BLaER1 (cell line): Measurements from ENCODE around the gene ARHGAP26.

Source experiments
- H3K27ac ChIP-seq: shearing (Covaris generic); formaldehyde crosslinking; 2 replicates; pipeline ENCODE4 v1.8.1; 2022
- H3K27me3 ChIP-seq: shearing (Covaris generic); formaldehyde crosslinking; 2 replicates; pipeline ENCODE4 v1.8.1; 2022
- H3K36me3 ChIP-seq: shearing (Covaris generic); formaldehyde crosslinking; 2 replicates; pipeline ENCODE4 v1.8.1; 2022
- H3K4me1 ChIP-seq: shearing (Covaris generic); formaldehyde crosslinking; 2 replicates; pipeline ENCODE4 v1.8.1; 2022
- H3K4me2 ChIP-seq: shearing (Covaris generic); formaldehyde crosslinking; 2 replicates; pipeline ENCODE4 v1.8.1; 2022
- H3K4me3 ChIP-seq: shearing (Covaris generic); formaldehyde crosslinking; 2 replicates; pipeline ENCODE4 v1.8.1; 2022
- H3K9ac ChIP-seq: shearing (Covaris generic); formaldehyde crosslinking; 2 replicates; pipeline ENCODE4 v1.8.1; 2022
- H3K9me3 ChIP-seq: shearing (Covaris generic); formaldehyde crosslinking; 2 replicates; pipeline ENCODE4 v1.8.1; 2022
- H4K20me1 ChIP-seq: shearing (Covaris generic); formaldehyde crosslinking; 2 replicates; pipeline ENCODE4 v1.8.1; 2022
- Cebpa-rat ChIP-seq: shearing (Covaris generic); IDR thresholded peaks from 2 replicates; pipeline ENCODE4 v1.8.1; 2022

ARHGAP26 gene

DNA sequence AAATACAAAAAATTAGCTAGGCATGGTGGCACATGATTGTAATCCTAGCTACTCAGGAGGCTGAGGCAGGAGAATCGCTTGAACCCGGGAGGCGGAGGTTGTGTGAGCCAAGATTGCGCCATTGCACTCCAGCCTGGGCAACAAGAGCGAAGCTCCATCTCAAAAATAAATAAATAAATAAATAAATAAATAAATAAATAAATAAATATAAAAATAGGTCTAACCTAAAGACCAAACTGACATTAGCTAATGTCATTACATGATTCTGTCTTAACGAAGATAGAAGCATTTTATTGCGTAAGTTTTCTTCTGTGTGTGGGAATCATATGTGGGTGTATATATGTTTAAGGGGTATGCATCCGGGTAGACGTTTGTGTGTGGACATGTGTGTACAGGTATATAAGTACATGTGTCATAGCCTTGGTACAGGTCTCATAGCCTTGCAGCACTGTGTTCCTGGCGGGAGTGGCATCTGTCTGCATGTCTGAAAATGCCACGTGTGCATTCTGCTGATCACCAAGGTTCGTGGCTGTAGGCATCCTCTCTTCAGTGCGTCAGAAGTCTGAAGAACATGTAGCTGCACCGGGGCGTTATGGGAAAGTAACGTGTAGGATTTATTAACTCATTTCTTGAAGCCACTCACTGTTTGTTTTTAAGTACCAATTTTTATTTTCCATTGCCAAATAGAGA, 335.2 kb downstream of the ARHGAP26 start:
- no peak overlapping the region for H3K4me3 ChIP-seq
- TF ChIP-seq Cebpa-rat, result no peak
- no peaks in the 10 kb centered on the region for H3K9me3 ChIP-seq
- H3K4me1 ChIP-seq, result peaks cover 18% of the 10 kb centered on the region
- H3K27ac ChIP-seq, result no peak overlapping the region
- no peaks in the 10 kb centered on the region for H3K27me3 ChIP-seq
- no peaks in the 10 kb centered on the region for H4K20me1 ChIP-seq
- H3K36me3 ChIP-seq, result no peaks in the 10 kb centered on the region
- no peak overlapping the region for H3K4me2 ChIP-seq
- no peak overlapping the region for H3K9ac ChIP-seq

DNA sequence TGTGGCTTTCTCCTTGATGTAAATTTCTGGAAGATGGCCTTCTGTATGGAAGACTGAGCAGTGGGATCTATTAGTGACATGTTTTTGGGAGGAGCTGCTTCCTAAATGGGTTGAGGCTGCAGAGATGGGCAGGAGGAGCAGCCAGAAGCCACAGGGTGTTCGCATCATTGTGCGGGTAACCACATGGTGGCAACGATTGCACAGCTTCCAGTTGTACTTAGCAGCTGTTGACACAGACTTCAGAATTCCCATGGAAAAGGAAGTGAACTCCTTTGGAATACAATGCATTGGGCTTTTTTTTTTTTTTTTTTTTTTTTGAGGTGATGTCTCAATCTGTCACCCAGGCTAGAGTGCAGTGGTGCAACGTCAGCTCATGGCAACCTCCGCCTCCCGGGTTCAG, 336.0 kb downstream of the ARHGAP26 start:
- Histone ChIP-seq H3K4me1 (peaks cover 10% of the 10 kb centered on the region), H3K9me3 (no peaks in the 10 kb centered on the region), H3K36me3 (no peaks in the 10 kb centered on the region), H3K9ac (no peak overlapping the region), H3K4me3 (no peak overlapping the region), H4K20me1 (no peaks in the 10 kb centered on the region), H3K4me2 (no peak overlapping the region), H3K27me3 (no peaks in the 10 kb centered on the region), H3K27ac (no peak overlapping the region)
- no peak for TF ChIP-seq Cebpa-rat

DNA sequence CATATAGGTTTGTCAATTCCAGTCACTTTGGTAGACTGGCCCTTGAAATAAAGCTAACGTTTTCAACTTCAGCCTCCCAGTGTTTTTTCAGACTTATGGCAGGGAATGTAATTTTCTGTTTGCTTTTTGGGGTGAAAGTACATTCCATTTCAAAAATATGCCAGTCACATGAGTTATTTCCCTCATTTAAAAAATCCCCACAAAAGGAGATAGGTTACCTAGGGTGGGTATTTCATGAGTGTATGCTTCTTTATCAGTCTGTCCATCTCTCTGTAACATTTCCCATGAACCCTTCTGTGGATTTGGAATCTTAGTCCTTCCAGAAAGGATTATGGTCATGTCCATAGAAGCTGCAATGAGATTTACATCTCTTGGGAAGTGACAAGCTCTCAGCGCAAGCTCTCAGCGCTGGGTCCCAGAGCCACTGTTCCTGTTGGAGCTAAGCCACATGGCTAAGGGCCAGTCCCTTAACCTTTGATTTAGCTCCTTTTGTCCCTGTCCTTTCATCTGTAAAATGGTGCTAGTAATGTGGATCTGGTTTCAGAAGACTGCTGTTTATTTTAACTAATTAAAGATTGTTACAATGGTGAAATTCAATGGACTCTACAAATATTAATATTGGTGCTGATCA, 338.4 kb downstream of the ARHGAP26 start:
- no peak overlapping the region for H3K9ac ChIP-seq
- no peak overlapping the region for H3K4me2 ChIP-seq
- TF ChIP-seq Cebpa-rat, result no peak
- H4K20me1 ChIP-seq, result no peaks in the 10 kb centered on the region
- H3K27ac ChIP-seq, result no peak overlapping the region
- H3K4me3 ChIP-seq, result no peak overlapping the region
- no peaks in the 10 kb centered on the region for H3K27me3 ChIP-seq
- H3K36me3 ChIP-seq, result no peaks in the 10 kb centered on the region
- no peaks in the 10 kb centered on the region for H3K9me3 ChIP-seq
- no peaks in the 10 kb centered on the region for H3K4me1 ChIP-seq

DNA sequence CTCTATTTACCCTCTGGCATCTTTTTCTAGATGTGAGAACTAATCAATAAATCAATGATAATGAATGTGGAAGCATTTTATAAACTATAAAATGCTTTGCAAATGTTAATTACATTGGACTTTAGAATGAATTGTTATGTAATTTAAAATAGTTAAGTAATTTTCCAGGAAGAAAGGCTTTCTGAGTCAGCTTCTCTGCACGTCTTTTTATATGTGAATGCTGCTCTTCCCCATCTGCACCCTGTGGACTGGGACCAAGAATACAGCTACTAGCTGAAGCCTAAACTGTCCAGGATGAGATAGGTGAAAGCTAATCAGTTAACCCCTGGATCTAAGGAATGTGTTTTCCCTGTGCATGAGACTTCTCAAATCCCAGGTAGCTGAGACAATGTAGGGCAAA, 340.4 kb downstream of the ARHGAP26 start:
- Histone ChIP-seq H3K4me2 (no peak overlapping the region), H3K27ac (no peak overlapping the region), H3K9ac (no peak overlapping the region), H3K4me3 (no peak overlapping the region), H3K9me3 (no peaks in the 10 kb centered on the region), H3K4me1 (no peaks in the 10 kb centered on the region), H4K20me1 (no peaks in the 10 kb centered on the region), H3K27me3 (no peaks in the 10 kb centered on the region), H3K36me3 (no peaks in the 10 kb centered on the region)
- TF ChIP-seq Cebpa-rat, result no peak

DNA sequence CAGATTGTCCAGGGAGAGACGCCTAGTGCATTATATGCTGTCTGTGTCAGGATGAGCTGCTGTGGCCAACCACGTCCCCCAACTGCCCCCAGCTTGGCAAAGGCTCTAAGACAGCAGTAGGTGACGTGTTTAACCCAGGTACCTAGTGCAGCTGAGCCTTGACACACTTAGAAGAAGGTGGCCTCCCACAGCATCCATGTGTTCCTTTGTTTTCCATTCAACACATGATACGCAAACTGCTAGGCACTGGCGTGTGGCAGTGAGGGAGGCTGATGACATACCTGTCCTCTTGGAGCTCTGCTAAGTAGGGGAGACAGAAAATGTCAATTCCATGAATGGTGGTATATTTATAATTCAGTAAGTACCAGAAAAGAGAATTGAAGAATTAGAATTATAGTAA, 341.6 kb downstream of the ARHGAP26 start:
- Histone ChIP-seq H3K36me3 (no peaks in the 10 kb centered on the region), H3K9me3 (no peaks in the 10 kb centered on the region), H3K9ac (no peak overlapping the region), H4K20me1 (no peaks in the 10 kb centered on the region), H3K27ac (no peak overlapping the region), H3K27me3 (no peaks in the 10 kb centered on the region), H3K4me3 (no peak overlapping the region), H3K4me1 (no peaks in the 10 kb centered on the region), H3K4me2 (no peak overlapping the region)
- TF ChIP-seq Cebpa-rat, result no peak

DNA sequence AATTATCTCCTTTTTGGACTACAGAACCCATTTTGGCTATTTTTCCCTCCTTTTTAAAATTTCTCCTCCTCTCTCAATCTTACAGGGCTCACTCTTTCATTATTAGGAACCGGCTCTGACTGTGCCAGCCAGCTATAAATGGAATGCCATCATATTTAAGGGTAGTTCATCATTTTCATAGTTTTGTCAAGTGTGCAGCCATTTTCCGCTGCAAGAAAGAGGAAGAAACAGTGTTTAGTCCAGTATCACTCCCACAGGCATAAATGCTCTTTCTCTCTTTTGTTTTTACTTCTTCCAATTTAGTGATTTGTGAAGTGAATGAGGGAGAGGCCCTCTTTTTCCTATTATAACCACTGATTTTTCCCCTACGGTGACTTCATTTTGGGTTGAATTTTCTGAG, 343.3 kb downstream of the ARHGAP26 start:
- no peak overlapping the region for H3K9ac ChIP-seq
- no peaks in the 10 kb centered on the region for H3K27me3 ChIP-seq
- no peak overlapping the region for H3K27ac ChIP-seq
- H3K9me3 ChIP-seq, result no peaks in the 10 kb centered on the region
- TF ChIP-seq Cebpa-rat, result no peak
- no peak overlapping the region for H3K4me3 ChIP-seq
- no peak overlapping the region for H3K4me2 ChIP-seq
- no peaks in the 10 kb centered on the region for H3K4me1 ChIP-seq
- H3K36me3 ChIP-seq, result no peaks in the 10 kb centered on the region
- no peaks in the 10 kb centered on the region for H4K20me1 ChIP-seq

DNA sequence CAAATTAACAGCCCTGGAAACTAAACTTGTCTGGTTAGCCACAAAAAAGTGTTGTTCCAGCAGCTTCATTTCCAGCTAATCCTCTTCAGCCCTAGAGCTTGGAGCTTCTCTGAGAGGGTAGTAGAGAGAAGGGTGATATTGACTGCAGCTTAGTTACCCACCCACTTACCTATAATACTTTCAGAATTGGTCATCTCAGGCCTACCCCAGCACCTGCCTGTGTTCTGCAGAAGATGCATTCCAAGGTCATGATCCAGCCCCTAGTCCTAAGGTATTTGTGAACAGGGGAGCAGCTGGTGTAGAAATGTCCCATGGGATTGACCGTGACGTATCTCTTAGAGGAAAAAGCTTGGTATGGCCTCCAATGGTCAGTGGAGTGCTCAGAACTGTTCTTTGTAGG, 344.3 kb downstream of the ARHGAP26 start:
- no peaks in the 10 kb centered on the region for H3K4me1 ChIP-seq
- H3K4me2 ChIP-seq, result no peak overlapping the region
- no peaks in the 10 kb centered on the region for H3K27me3 ChIP-seq
- no peaks in the 10 kb centered on the region for H4K20me1 ChIP-seq
- no peaks in the 10 kb centered on the region for H3K9me3 ChIP-seq
- H3K36me3 ChIP-seq, result no peaks in the 10 kb centered on the region
- no peak overlapping the region for H3K4me3 ChIP-seq
- no peak for TF ChIP-seq Cebpa-rat
- no peak overlapping the region for H3K27ac ChIP-seq
- H3K9ac ChIP-seq, result no peak overlapping the region

DNA sequence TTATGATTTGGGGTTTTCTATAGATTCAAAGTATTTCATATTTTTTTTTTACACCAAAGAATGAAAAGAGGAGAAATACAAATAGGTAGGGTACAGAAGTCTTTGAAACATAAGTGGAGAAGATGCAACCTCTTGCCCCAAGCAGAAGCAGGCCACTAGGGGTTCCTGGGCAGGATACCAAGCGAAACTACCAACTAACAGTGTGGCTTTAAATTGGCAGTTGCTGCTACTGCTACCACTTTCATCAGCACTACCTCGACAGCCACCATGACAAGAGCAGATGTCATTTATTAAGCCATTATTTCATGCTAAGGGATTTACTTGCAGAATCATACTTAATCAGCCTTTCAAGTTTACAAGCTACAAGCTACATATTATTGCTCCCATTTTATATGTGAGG, 345.2 kb downstream of the ARHGAP26 start:
- Histone ChIP-seq H3K27me3 (no peaks in the 10 kb centered on the region), H3K36me3 (no peaks in the 10 kb centered on the region), H3K9ac (no peak overlapping the region), H4K20me1 (no peaks in the 10 kb centered on the region), H3K9me3 (no peaks in the 10 kb centered on the region), H3K4me1 (no peaks in the 10 kb centered on the region), H3K4me2 (no peak overlapping the region), H3K4me3 (no peak overlapping the region), H3K27ac (no peak overlapping the region)
- TF ChIP-seq Cebpa-rat, result no peak

DNA sequence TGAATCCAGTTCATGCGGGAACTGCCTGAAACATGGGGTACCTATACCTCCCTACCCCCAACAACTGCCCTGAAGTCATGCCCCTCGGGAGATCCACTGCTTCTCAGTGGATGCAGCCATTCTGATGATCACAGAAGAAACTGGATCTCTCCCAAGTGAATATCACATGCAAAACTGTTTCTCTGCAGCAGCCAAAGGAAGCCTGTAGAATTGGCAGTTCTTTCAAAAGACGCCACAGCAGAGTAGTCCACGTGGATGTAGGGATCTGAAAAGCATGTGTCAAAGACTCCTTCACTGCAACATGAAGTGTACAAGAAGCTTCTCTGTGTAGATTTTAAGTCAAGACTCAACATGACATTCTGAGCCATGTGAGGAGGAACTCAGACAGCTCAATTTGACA, 346.6 kb downstream of the ARHGAP26 start:
- H3K4me3 ChIP-seq, result no peak overlapping the region
- H3K9ac ChIP-seq, result no peak overlapping the region

DNA sequence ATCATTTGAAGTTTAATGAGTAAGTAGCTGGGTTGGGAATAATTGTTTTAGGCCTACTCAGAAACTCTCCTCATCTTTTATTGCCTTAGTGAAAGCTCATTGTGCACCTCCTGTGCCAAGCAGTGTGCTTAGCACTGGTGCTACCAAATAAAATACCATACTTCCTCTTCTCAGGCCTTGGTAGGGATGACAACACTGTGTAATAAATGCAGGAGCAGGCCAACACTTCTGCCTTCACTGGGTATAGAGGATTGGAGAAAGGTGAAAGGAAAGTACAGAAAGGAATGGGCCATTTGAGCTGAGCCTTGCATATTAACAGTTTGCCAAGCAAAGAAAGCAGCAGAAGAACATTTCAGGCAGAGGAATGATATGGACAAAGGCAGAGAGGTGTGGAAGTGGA, 347.6 kb downstream of the ARHGAP26 start:
- Histone ChIP-seq H3K4me3 (no peak overlapping the region), H3K36me3 (peaks cover 5% of the 10 kb centered on the region; the same call in 1 of the 2 replicates), H4K20me1 (no peaks in the 10 kb centered on the region), H3K27ac (no peak overlapping the region), H3K27me3 (no peaks in the 10 kb centered on the region), H3K4me1 (0 out of 2 replicates have a peak, but pooled peaks cover 4% of the 10 kb centered on the region), H3K9ac (no peak overlapping the region), H3K4me2 (no peak overlapping the region), H3K9me3 (no peaks in the 10 kb centered on the region)
- TF ChIP-seq Cebpa-rat, result no peak

More for the DNA sequence above, 346.6 kb downstream of the ARHGAP26 start:
- Histone ChIP-seq H3K36me3 (peaks cover 5% of the 10 kb centered on the region; the same call in 1 of the 2 replicates), H3K27me3 (no peaks in the 10 kb centered on the region), H3K27ac (no peak overlapping the region), H3K4me2 (no peak overlapping the region), H4K20me1 (no peaks in the 10 kb centered on the region), H3K4me1 (0 out of 2 replicates have a peak, but pooled peaks cover 4% of the 10 kb centered on the region), H3K9me3 (no peaks in the 10 kb centered on the region)
- TF ChIP-seq Cebpa-rat, result no peak
